Upper lobe of right lung (tissue), 1 donor: ENCODE measurements around the gene CHRM5. TPM values are rescaled to one million over a fixed set of nuclear protein-coding genes. Genes with fewer than 3 reads are reported as not detected.

Experiments used
- ATAC-seq: fragments of 200-7000 bp; cut with Tn5 transposase; one replicate; pipeline ENCODE4 v1.9.1; 2020; ENCODE audit warnings: mild to moderate bottlenecking, moderate library complexity
- DNase-seq: peaks from one replicate; pipeline ENCODE4 v3.0.0-alpha.2; 2020
- H3K27ac ChIP-seq: fragments of 200-600 bp; one replicate; pipeline ENCODE4 v1.8.0; 2022
- H3K27me3 ChIP-seq: fragments of 200-600 bp; one replicate; pipeline ENCODE4 v1.8.0; 2022; ENCODE audit warnings: mild to moderate bottlenecking
- H3K36me3 ChIP-seq: fragments of 200-600 bp; one replicate; pipeline ENCODE4 v1.8.0; 2022
- H3K4me1 ChIP-seq: fragments of 200-600 bp; one replicate; pipeline ENCODE4 v1.8.0; 2022
- H3K4me3 ChIP-seq: fragments of 200-600 bp; one replicate; pipeline ENCODE4 v1.8.0; 2022; ENCODE audit warnings: mild to moderate bottlenecking
- H3K9me3 ChIP-seq: fragments of 200-600 bp; one replicate; pipeline ENCODE4 v1.8.0; 2022
- intact Hi-C: fragments of 100-400 bp; cut with DNase I; formaldehyde crosslinking; loops from one replicate; pipeline ENCODE4 v1.11.0; 2022
- total RNA-seq: library from RNA; stranded (reverse); fragmentation: NEBNext Ultra II Directional; extraction: Animal tissue kit (Norgen Biotek cat#: 25700); gene quantifications from one replicate; pipeline ENCODE4 v1.2.1, GENCODE V29; 2021
- TF ChIP-seq, protein P1 (sequence below): fragments of 200-600 bp; IDR thresholded peaks from one replicate; pipeline ENCODE4 v1.8.0; 2022; ENCODE audit warnings: antibody characterized with exemption
- donor health status: DM: no; HTN: yes; CAD: no; lungs with severe emphysema.

The CHRM5 gene
- total RNA-seq, 1 donor from 2014 or later = not detected

DNA sequence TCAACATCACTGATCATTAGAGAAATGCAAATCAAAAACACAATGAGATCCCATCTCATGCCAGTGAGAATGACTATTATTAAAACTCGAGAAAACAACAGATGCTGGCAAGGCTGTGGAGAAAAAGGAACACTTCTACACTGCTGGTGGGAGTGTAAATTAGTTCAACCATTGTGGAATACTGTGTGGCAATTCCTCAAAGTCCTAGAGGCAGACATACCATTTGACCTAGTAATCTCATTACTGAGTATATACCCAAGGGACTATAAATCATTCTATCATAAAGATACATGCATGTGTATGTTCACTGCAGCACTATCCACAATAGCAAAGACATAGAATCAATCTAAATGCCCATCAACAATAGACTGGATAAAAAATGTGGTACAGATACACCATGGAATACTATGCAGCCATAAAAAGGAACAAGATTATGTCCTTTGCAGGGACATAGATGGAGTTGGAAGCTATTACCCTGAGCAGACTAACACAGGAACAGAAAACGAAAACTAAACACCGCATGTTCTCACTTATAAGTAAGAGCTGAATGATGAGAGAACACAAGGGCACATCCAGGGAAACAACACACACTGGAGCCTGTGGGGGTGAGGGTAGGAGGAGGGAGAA, 85.9 kb downstream of the CHRM5 start:
- ATAC-seq = no peak
- intact Hi-C loops = no loop called here
- Histone ChIP-seq H3K9me3 (no peaks in the 10 kb centered on the region), H3K4me1 (no peaks in the 10 kb centered on the region), H3K36me3 (no peaks in the 10 kb centered on the region), H3K27me3 (no peaks in the 10 kb centered on the region), H3K27ac (no peak overlapping the region), H3K4me3 (no peak overlapping the region)
- no peak for DNase-seq
- TF ChIP-seq, protein P1, sequence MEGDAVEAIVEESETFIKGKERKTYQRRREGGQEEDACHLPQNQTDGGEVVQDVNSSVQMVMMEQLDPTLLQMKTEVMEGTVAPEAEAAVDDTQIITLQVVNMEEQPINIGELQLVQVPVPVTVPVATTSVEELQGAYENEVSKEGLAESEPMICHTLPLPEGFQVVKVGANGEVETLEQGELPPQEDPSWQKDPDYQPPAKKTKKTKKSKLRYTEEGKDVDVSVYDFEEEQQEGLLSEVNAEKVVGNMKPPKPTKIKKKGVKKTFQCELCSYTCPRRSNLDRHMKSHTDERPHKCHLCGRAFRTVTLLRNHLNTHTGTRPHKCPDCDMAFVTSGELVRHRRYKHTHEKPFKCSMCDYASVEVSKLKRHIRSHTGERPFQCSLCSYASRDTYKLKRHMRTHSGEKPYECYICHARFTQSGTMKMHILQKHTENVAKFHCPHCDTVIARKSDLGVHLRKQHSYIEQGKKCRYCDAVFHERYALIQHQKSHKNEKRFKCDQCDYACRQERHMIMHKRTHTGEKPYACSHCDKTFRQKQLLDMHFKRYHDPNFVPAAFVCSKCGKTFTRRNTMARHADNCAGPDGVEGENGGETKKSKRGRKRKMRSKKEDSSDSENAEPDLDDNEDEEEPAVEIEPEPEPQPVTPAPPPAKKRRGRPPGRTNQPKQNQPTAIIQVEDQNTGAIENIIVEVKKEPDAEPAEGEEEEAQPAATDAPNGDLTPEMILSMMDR = no peak

DNA sequence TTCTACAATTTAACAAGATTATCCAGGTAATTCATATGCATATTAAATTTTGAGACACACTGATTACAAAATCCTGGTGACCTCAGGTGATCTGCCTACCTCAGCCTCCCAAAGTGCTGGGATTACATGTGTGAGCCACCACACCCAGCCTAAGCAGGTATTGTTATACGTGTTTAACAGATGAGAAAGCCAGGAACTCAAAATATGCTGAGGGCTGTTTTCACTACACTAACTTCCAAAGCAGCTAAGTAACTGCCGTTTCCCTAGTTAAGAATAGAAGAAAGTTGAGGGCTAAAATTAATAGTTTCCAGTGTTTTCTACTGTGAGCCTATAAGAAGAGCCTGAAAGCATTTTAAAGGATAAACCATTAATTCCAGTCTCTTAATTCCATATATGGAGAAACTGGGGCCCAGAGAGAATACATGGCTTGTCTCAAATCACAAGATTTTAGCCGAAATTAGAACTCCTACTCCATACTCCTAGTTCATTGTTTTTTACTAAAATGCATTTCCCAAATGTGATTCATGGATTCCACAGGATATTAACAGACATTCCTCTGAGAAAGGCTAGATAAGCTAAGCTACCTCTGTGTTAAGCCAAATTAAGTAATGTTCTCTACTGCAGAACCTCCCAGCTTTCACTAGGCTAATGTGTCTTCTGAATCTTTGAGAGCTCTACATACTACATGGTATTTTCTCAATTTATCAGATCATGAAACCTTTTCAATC, 87.7 kb downstream of the CHRM5 start:
- H3K9me3 ChIP-seq = no peaks in the 10 kb centered on the region
- H3K36me3 ChIP-seq = no peaks in the 10 kb centered on the region
- no peaks in the 10 kb centered on the region for H3K4me1 ChIP-seq
- H3K27me3 ChIP-seq = no peaks in the 10 kb centered on the region
- intact Hi-C loops = no loop called here
- DNase-seq (no peak), ATAC-seq (no peak)
- TF ChIP-seq, protein P1 = no peak
- no peak overlapping the region for H3K4me3 ChIP-seq
- H3K27ac ChIP-seq = no peak overlapping the region

DNA sequence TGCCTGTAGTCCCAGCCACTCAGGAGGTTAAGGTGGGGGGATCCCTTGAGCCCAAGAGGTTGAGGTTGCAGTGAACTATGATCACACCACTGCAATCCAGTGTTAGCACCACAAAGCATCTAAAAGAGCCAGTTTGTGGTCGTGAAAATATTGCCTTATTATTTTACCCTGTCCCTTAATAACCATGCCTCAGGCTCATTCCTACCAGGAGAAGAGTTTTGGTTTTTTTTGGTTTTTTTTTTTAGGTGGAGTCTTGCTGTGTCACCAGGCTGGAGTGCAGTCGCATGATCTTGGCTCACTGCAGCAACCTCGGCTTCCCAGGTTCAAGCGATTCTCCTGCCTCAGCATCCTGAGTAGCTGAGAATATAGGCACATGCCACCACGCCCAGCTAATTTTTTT, 88.6 kb downstream of the CHRM5 start:
- Histone ChIP-seq H3K4me3 (no peak overlapping the region), H3K36me3 (no peaks in the 10 kb centered on the region), H3K27ac (no peak overlapping the region), H3K27me3 (no peaks in the 10 kb centered on the region), H3K9me3 (no peaks in the 10 kb centered on the region), H3K4me1 (no peaks in the 10 kb centered on the region)
- TF ChIP-seq, protein P1 = no peak
- no peak for ATAC-seq
- intact Hi-C loops = no loop called here
- DNase-seq = no peak

DNA sequence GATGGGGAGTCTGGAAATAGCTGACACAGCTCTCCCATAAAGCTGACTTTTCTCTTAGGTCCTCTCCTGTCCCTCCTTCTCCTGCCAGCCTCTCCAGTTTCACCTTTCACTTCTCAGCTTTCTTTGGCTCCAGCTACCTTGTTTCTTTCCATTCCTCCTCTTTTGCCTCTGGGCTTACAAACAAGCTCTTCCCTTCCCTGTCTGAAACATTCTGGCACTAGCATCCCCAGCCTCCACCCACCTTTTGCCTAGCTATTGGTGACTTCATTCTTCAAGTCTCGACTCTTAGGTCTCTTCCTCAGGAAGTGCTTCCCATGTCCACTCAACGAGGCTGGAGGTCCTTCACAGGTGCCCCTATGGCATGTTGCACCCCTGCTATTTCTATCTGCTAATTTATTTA, 91.2 kb downstream of the CHRM5 start:
- no peak for ATAC-seq
- DNase-seq = no peak
- Histone ChIP-seq H3K4me1 (no peaks in the 10 kb centered on the region), H3K9me3 (no peaks in the 10 kb centered on the region), H3K27ac (no peak overlapping the region), H3K36me3 (no peaks in the 10 kb centered on the region), H3K27me3 (no peaks in the 10 kb centered on the region), H3K4me3 (no peak overlapping the region)
- TF ChIP-seq, protein P1 = no peak
- intact Hi-C loops = no loop called here

DNA sequence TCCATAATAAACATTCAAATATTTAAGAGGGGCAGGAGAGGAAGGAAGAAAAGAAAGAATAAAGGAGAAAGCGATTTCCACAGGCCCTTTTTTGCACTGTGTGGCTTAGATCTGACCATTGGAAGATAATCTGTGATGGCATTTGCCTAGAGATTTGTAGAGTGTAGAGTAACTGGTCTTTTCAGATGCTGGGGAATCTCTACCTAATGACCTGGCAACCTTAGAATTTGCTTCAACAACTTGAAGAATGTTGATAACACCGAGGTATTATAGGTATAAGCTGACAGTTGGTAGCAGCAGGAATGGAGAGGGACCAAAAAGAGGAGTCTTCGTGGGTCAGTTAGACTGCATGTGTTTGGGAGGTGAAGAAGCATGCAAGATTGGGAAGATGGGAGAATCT, 91.6 kb downstream of the CHRM5 start:
- TF ChIP-seq, protein P1 = no peak
- Histone ChIP-seq H3K27ac (no peak overlapping the region), H3K27me3 (no peaks in the 10 kb centered on the region), H3K9me3 (no peaks in the 10 kb centered on the region), H3K36me3 (no peaks in the 10 kb centered on the region), H3K4me1 (no peaks in the 10 kb centered on the region), H3K4me3 (no peak overlapping the region)
- intact Hi-C loops = loop anchor here (10.0 kb wide), 1 partner anchor 145 kb away; no protein-coding TSS in a partner anchor
- DNase-seq = no peak
- ATAC-seq = no peak
